GM12865 (cell line): Measurements from ENCODE around the gene AP1B1.

Source experiments
- DNase-seq: peaks from one replicate; pipeline ENCODE4 v3.0.0; 2010; ENCODE audit warnings: low read depth
- H3K4me3 ChIP-seq: 2 replicates; pipeline ENCODE4 v1.5.1; 2011; ENCODE audit warnings: mild to moderate bottlenecking, low read depth, low read length, control low read depth
- TF ChIP-seq, protein P1 (sequence below): IDR thresholded peaks from 2 replicates; pipeline ENCODE4 v1.5.1; 2011; ENCODE audit warnings: low read length, control low read depth, low read depth, inconsistent platforms; ENCODE audit not compliant: insufficient read depth; ENCODE audit errors: missing control alignments

Gene AP1B1

DNA sequence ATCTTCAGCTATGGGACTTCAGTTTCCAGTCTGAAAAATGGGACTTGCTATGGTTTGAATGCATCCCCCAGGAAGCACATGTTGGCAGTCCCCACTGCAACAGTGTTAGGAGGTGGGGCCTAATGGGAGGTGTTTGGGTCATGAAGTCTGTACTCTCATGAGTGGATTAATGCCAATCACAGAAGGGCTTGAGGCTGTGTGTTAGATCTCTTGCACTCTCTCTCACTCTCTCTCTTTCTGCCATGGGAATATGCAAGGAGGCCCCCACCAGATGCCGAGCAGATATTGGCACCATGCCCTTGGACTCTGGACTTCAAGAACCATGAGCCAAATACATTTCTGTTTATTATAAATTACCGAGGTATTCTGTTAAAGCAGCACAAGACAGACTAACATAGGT is 7.8 kb upstream of the AP1B1 start:
- H3K4me3 ChIP-seq: no peak overlapping the region
- TF ChIP-seq, protein P1, sequence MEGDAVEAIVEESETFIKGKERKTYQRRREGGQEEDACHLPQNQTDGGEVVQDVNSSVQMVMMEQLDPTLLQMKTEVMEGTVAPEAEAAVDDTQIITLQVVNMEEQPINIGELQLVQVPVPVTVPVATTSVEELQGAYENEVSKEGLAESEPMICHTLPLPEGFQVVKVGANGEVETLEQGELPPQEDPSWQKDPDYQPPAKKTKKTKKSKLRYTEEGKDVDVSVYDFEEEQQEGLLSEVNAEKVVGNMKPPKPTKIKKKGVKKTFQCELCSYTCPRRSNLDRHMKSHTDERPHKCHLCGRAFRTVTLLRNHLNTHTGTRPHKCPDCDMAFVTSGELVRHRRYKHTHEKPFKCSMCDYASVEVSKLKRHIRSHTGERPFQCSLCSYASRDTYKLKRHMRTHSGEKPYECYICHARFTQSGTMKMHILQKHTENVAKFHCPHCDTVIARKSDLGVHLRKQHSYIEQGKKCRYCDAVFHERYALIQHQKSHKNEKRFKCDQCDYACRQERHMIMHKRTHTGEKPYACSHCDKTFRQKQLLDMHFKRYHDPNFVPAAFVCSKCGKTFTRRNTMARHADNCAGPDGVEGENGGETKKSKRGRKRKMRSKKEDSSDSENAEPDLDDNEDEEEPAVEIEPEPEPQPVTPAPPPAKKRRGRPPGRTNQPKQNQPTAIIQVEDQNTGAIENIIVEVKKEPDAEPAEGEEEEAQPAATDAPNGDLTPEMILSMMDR: no peak
- no peak for DNase-seq

- peak; percentile 82 for DNase-seq
- TF ChIP-seq, protein P1: peak; percentile 87
- H3K4me3 ChIP-seq: no peak overlapping the region
These were observed 6.7 kb upstream of the AP1B1 start for GRCh38 chr22:29394931-29395581.

- no peak overlapping the region for H3K4me3 ChIP-seq
- no peak for DNase-seq
- TF ChIP-seq, protein P1: no peak
These were observed 4.7 kb upstream of the AP1B1 start for GRCh38 chr22:29393019-29393608.

- DNase-seq: no peak
- no peak overlapping the region for H3K4me3 ChIP-seq
- TF ChIP-seq, protein P1: no peak
These were observed 3.2 kb upstream of the AP1B1 start for GRCh38 chr22:29391546-29391945.

GRCh38 chr22:29390270-29390669 is 1.9 kb upstream of the AP1B1 start:
- TF ChIP-seq, protein P1: no peak
- DNase-seq: no peak
- no peak overlapping the region for H3K4me3 ChIP-seq

DNA sequence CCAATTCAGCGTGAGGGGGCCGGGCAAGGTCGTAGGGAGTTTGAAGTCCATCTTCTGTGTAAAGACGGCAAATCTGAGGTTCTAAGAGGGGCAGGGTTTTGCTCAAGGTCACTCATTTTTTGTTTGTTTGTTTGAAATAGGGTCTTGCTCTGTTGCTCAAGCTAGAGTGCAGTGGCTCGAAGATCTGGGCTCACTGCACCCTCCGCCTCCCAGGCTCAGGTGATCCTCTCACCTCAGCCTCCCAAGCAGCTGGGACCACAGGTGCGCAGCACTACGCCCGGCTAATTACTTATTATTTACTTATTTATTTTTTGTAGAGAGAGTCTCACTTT is 355 bp upstream of the AP1B1 start:
- no peak for DNase-seq
- peak overlapping the region; percentile 97 for H3K4me3 ChIP-seq
- TF ChIP-seq, protein P1: no peak

DNA sequence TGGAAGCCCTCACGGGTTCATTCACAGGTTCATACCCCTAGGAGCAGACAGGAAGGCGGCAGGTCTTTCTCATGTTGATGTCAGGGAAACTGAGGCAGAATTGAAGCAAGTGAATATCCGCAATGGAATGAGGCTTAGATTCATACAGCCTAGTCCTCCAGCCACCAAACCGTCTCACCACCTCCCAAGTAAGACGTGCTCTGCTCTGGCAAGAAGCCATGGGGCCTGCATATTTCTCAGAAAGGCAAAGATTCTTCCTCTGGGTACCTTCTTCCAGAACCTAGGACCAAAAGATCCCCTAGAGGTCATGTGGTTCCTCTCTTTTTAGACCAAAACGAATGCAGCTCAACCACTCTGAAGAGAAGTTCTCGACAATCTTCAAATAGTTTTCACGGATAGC is 1.7 kb downstream of the AP1B1 start:
- no peak for DNase-seq
- peak overlapping the region; percentile 97 for H3K4me3 ChIP-seq
- TF ChIP-seq, protein P1: no peak
